ENCODE data around the gene VMA21.

Gene VMA21

GRCh38 chrX:151398346-151398745 lies 1.3 kb downstream of the VMA21 start:
- Mint-ChIP-seq H3K27me3 (no peaks in the 10 kb centered on the region), H3K4me1 (ENCODE audit: low read depth in 2 of 2) (peaks cover 29 to 44% of the 10 kb centered on the region in 2 donors), H3K4me3 (peak overlapping the region; percentile 79 to 81), H3K36me3 (ENCODE audit: insufficient read depth) (peaks cover 15% of the 10 kb centered on the region), H3K27ac (no peak overlapping the region), H3K9me3 (no peaks in the 10 kb centered on the region)
- no peak for ATAC-seq (replicated peaks)
- no peak for DNase-seq

GRCh38 chrX:151402719-151403390 lies 5.8 kb downstream of the VMA21 start:
- H3K27me3 Mint-ChIP-seq: no peaks in the 10 kb centered on the region
- H3K27ac Mint-ChIP-seq: peak overlapping the region; percentile 17 to 41
- H3K9me3 Mint-ChIP-seq: no peaks in the 10 kb centered on the region

GRCh38 chrX:151416579-151416978 lies 19.6 kb downstream of the VMA21 start:
- no peaks in the 10 kb centered on the region for H3K27me3 Mint-ChIP-seq
- no peaks in the 10 kb centered on the region for H3K36me3 Mint-ChIP-seq (ENCODE audit: insufficient read depth)
- no peak overlapping the region for H3K27ac Mint-ChIP-seq
- ATAC-seq (replicated peaks): no peak
- H3K9me3 Mint-ChIP-seq: no peaks in the 10 kb centered on the region
- no peaks in the 10 kb centered on the region for H3K4me1 Mint-ChIP-seq (ENCODE audit: low read depth in 2 of 2)
- no peak overlapping the region for H3K4me3 Mint-ChIP-seq
- DNase-seq: no peak

More at GRCh38 chrX:151402719-151403390, 5.8 kb downstream of the VMA21 start:
- H3K4me3 Mint-ChIP-seq: no peak overlapping the region
- no peak for ATAC-seq (replicated peaks)
- H3K36me3 Mint-ChIP-seq (ENCODE audit: insufficient read depth): peaks cover 39% of the 10 kb centered on the region
- peaks cover 19 to 41% of the 10 kb centered on the region in 2 donors for H3K4me1 Mint-ChIP-seq (ENCODE audit: low read depth in 2 of 2)
- no peak for DNase-seq

GRCh38 chrX:151419782-151420181 lies 22.8 kb downstream of the VMA21 start:
- Mint-ChIP-seq H3K36me3 (ENCODE audit: insufficient read depth) (no peaks in the 10 kb centered on the region), H3K27ac (peak overlapping the region in 1 of 2 donors; percentile 32), H3K27me3 (no peaks in the 10 kb centered on the region)

GRCh38 chrX:151424505-151424904 lies 27.5 kb downstream of the VMA21 start:
- H3K4me1 Mint-ChIP-seq (ENCODE audit: low read depth in 2 of 2): no peaks in the 10 kb centered on the region
- no peak for DNase-seq
- no peaks in the 10 kb centered on the region for H3K27me3 Mint-ChIP-seq
- no peaks in the 10 kb centered on the region for H3K9me3 Mint-ChIP-seq
- no peaks in the 10 kb centered on the region for H3K36me3 Mint-ChIP-seq (ENCODE audit: insufficient read depth)
- ATAC-seq (replicated peaks): no peak
- H3K27ac Mint-ChIP-seq: no peak overlapping the region
- no peak overlapping the region for H3K4me3 Mint-ChIP-seq

More at GRCh38 chrX:151419782-151420181, 22.8 kb downstream of the VMA21 start:
- Mint-ChIP-seq H3K4me3 (no peak overlapping the region), H3K4me1 (ENCODE audit: low read depth in 2 of 2) (no peaks in the 10 kb centered on the region), H3K9me3 (no peaks in the 10 kb centered on the region)
- DNase-seq: no peak
- ATAC-seq (replicated peaks): no peak

GRCh38 chrX:151448509-151448908 lies 51.5 kb downstream of the VMA21 start:
- H3K27ac Mint-ChIP-seq: no peak overlapping the region
- H3K4me3 Mint-ChIP-seq: no peak overlapping the region
- H3K9me3 Mint-ChIP-seq: no peaks in the 10 kb centered on the region
- ATAC-seq (replicated peaks) (no peak), DNase-seq (no peak)
- H3K36me3 Mint-ChIP-seq (ENCODE audit: insufficient read depth): no peaks in the 10 kb centered on the region
- H3K4me1 Mint-ChIP-seq (ENCODE audit: low read depth in 2 of 2): peaks cover 0 to 3% of the 10 kb centered on the region in 2 donors
- H3K27me3 Mint-ChIP-seq: no peaks in the 10 kb centered on the region

- Mint-ChIP-seq H3K36me3 (ENCODE audit: insufficient read depth) (no peaks in the 10 kb centered on the region), H3K9me3 (no peaks in the 10 kb centered on the region), H3K27me3 (no peaks in the 10 kb centered on the region), H3K27ac (no peak overlapping the region), H3K4me1 (ENCODE audit: low read depth in 2 of 2) (no peaks in the 10 kb centered on the region), H3K4me3 (no peak overlapping the region)
- no peak for ATAC-seq (replicated peaks)
- DNase-seq: no peak
Measured at GRCh38 chrX:151458824-151459223, 61.8 kb downstream of the VMA21 start.

Data from effector memory CD8-positive, alpha-beta T cell (primary cell).